GM18505 (cell line): ENCODE measurements around the gene CDR2L.
"Not testable (repeated sequence)": the region's sequence is repeated elsewhere in the genome, so short reads cannot be mapped to it uniquely, and the experiment has no call there.

Experiments used
- ATAC-seq: cut with Tn5 transposase; IDR thresholded peaks from one replicate; pipeline ENCODE4 v1.9.1; 2021; ENCODE audit not compliant: unreplicated experiment
- POLR2A ChIP-seq: IDR thresholded peaks from 4 replicates; pipeline ENCODE4 v1.6.1; 2011; ENCODE audit warnings: borderline replicate concordance; ENCODE audit not compliant: insufficient read depth, insufficient read length; ENCODE audit errors: extremely low read depth

Gene CDR2L

DNA sequence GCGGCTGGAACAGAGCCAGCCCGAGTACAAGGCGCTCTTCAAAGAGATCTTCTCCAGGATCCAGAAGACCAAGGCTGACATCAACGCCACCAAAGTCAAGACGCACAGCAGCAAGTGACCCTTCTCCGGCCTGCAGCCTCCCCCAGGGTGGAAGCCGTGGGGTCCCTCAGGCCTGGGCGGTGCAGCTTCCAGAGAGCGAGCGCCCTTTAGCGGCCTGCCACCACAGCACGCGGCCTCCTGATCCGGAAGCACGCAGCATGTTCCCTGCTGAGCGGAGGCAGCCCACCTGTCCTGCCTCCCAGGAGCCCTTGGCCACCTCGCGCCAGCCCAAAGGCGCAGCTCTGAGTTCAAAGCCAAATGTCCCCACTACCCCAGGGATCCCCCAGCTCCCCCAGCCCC is 16.5 kb downstream of the CDR2L start:
- ATAC-seq = no peak
- TF ChIP-seq POLR2A = no peak

DNA sequence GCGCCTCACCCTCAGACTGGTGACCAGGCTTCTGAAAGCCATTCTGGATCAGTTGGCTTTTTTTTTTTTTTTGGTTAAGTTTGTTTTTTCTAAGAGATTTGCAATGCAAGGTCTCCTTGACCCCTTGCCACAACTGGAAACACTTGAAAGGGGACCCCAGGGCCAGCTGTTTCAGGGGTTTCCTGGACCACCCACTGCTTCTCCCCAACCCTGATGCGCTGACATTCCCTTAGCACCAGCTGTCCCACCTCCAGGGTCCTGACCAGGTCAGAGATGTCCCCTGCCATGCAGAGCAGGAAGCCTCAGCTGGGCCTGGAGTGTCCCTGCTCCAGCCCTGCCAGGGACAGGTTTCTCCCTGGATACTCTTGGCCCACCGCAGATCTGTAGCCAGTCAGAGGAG is 16.9 kb downstream of the CDR2L start:
- no peak for ATAC-seq
- TF ChIP-seq POLR2A = no peak

DNA sequence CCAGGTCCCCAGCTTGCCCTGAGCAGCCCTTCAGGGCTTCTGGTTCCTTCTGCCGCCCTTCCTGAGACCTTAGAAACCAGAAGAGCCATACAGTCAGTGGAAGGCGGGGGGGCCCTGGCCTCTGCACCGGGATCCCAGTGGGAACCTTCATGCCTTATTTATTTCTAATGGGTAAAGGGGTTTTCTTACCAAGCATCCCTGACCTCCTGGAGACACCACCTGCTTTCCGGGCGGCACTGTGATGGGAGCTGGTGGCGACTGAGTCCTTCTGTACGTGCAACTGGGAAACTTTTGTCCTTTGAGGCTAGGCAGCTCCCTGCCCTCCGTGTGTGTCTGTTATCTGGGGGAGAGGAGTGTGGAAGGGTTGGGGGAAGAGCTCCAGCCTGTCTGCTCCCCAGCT is 17.9 kb downstream of the CDR2L start:
- TF ChIP-seq POLR2A = no peak
- ATAC-seq = no peak

DNA sequence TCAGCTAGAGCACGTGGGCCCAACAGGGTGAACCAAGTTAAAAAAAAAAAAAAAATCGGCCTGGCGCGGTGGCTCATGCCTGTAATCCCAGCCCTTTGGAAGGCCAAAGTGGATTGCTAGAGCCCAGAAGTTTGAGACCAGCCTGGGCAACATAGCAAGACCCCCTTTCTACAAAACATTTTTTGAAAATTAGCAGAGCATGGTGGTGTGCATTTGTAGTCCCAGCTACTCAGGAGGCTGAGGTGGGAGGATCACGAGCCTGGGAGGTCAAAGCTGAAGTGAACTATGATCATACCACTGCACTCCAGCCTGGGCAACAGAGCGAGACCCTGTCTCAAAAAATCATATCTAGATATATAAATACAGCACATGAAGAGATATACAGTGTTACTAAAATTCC is 18.7 kb downstream of the CDR2L start:
- not testable (repeated sequence) for ATAC-seq

DNA sequence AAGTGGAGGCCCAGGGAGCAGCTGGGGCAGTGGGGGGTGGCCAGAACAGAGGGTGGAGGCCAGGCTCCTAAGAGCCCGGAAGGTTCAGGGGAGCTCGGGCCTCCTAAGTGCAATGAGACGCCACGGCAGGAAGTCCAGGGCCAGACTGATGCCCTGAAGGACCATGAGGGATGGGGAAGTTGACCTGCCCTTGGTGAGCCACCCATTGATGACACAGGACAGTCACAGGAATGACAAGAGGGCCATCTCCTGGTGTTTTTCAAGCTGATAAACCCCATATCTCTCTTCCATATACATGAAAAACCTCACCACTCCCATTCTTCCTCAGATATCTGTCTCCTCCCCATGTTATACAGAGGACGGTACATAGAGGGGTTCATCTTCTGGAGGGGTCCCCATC is 19.2 kb downstream of the CDR2L start:
- TF ChIP-seq POLR2A = no peak
- no peak for ATAC-seq

DNA sequence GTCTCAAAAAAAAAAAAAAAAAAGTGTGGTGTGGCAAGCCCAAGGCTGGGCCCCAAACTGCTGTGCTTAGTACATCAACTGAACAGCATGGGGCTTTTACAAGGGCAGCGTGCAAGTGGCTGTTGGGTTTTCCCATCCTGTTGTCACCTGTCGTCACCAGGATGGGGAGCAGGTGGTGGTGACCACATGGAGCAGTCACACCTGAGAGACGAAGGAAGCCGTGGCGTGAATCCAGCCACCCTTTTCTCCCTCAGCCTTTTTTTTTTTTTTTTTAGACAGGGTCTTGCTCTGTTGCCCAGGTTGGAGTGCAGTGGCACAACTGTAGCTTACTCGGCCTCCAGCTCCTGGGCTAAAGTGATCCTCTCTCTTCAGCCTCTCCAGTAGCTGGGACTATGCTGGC is 20.9 kb downstream of the CDR2L start:
- TF ChIP-seq POLR2A = no peak
- no peak for ATAC-seq

DNA sequence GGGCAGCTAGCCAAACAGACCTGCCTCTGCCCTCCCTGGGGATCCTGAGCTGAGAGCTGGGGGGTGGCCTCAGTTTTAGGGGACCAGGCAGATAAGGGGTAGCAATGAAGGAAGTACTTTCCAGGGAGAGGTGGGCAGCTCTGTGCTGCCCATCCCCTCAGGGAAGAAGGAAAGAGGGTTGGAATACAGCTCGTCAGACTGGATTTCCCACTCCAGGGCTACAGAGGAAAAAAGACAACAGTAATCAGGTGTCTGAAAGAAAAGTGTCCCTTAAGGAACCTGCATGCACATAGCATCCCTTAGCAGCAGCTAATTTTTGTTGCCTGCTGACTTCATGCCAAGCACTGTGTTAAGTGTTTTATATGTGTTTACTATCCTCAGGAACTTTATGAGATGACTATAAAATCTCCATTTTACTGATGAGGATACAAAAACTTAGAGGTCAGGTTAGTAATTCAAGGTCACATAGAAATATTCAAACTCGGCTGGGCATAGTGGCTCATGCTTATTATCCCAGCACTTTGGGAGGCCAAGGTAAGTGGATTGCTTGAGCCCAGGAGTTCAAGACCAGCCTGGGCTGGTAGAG is 21.8 kb downstream of the CDR2L start:
- ATAC-seq = no peak
- no peak for TF ChIP-seq POLR2A

DNA sequence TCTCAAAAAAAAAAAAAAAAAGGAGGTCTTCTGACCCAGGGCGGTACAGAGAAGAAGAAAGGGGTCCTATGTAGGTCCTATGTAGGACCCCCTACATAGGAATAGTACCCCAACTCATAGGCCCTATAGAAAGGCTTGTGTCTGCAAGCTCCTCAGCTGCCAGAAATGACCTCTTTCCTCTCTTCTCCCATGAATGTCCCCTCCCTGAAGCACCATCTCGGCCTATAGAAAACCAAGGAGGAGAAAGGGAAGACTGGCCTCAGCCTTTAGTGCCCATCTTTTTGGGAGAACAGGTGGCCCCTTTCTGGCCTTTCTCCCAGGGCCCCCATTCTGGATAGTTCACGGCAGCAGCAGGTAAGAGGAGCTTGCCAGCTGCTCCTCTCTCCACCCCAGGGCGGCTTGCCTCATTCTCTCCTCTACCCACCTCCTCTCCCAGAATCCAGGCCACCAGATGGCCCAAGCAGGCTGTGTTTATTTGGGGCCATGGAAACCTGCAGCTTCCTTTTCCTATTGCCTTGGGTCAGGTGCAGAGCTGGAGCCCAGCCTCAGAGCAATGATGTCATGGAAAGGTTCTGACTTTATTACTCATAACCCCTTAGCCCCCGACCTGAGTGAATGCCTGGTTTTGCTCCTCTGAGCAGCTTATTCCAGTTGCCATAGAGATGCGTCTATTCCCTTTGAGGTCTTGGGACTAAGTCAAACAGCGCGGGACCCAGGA is 23.4 kb downstream of the CDR2L start:
- TF ChIP-seq POLR2A = no peak
- ATAC-seq = no peak

DNA sequence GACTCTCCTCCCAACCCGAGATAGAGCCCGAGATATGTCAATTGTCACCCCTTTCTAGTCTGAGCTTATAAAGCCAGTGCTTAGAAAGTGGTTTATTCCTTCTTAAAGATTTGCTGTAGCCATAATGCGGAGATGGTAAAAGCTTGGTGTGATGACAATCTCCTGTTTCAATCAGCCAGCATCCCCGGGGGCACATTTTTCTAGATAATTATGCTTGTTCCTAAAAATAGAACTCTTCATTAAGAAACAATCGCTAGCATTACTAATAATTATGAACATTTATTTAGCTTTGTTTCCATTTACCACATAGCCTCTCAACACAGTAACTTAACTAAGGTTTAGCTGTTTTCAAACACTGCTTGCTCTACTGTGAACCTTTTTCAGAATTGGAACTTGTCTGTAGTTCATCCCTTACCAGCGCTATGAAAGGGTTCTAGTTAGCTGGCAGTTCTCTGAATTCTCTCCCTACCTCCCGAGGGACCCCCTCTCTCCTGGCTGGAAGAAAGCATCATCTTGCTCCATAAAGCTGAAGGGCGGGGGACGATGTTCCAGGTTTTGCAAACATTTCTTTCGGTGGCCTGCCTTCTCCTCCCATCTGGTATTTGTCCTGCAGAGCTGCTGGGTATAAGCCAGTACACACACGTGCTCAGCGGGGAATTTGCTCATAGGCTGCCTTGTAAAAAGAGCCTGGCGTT is 24.1 kb downstream of the CDR2L start:
- no peak for TF ChIP-seq POLR2A
- ATAC-seq = no peak

DNA sequence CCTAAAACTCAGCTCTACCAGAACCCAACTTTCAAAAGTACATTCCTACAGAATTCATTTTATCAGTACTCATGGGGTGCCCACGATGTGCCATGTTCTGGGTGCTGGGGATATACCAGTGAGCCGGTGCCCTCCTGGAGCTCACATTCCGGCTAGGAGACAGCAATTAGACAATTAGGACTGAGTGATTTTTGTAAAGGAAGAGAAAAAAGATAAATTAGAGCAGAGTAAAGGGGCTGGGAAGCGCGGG is 24.6 kb downstream of the CDR2L start:
- no peak for TF ChIP-seq POLR2A
- no peak for ATAC-seq

DNA sequence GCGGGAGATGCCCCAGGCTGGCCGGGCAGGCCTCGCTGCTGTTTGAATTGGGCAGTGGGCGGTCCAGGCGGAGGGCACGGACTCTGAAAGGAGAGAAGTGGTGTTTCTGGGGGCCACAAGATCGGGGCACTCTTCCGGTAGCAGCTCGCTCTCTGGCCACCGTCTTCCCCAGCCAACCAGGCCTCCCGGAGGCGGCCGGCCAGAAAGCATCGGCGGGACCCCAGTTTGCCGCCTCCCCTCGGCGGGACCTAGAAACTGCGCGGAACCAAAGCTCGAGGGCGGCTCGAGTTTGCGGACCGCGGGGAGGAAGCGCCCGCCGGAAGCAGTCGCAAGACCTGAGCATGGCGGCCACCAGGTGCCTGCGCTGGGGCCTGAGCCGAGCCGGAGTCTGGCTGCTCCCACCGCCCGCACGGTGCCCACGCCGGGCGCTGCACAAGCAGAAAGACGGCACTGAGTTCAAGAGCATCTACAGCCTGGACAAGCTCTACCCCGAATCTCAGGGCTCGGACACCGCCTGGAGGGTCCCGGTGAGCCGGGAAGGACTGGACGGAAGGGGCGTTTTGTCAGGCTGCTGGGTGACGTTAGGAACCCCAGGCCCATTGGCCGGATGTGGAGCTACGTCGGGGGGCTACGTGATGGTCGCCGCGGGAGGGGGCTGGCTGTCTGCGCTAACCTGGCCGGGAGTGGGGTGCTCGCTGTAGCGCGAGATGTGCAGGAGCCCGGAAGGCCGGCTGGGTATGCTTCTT is 25.1 kb downstream of the CDR2L start, which contains the start of gene MRPL58:
Gene MRPL58, plus strand, starts transcription at position 325 of the 746 bp plus-strand sequence. Its CDS starts 17 bp downstream, at position 342.
- TF ChIP-seq POLR2A = peak; percentile 81
- peak; percentile 86 for ATAC-seq

DNA sequence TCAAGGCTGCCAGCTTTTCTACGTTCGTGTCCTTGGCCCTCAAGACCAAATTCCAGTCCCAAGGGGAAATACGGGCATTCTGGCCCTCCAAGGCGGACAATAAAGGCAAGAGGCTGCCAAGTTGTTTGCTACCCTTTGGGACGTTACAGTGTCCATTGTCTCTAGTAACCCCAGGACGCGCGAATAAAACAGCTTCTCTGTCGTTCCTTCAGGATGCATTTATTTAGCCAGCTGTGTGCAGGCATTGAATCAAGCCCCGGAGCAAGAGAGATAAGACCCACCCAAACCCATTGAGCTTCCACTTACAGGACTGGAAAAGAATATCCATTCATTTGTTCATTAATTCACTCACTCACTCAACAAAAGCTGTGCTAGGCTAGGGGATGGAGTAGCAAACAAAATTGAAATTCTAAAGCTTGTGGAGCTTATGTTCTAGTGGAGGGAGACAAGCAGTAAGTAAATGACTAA is 25.7 kb downstream of the CDR2L start:
- TF ChIP-seq POLR2A = no peak
- ATAC-seq = no peak

DNA sequence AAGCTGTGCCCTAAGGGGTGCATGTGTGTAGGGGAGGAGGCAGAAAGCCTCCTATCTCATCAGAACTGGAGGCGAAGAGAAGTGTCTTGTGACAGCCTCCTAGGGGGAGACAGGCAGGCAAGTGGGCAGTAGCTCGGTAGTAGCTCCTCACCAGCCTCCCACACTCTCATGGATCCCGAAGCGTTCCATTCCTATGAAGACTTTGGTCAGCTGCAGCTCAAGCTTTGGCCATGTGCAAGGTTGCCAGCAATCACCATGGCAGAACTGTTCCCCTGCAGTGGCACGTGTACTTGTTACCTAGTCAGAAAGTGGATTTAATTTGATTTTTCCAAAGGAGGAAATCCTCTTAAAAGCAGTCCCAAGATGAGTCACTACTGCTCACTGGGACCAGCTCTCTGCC is 31.7 kb downstream of the CDR2L start:
- TF ChIP-seq POLR2A = no peak
- no peak for ATAC-seq

DNA sequence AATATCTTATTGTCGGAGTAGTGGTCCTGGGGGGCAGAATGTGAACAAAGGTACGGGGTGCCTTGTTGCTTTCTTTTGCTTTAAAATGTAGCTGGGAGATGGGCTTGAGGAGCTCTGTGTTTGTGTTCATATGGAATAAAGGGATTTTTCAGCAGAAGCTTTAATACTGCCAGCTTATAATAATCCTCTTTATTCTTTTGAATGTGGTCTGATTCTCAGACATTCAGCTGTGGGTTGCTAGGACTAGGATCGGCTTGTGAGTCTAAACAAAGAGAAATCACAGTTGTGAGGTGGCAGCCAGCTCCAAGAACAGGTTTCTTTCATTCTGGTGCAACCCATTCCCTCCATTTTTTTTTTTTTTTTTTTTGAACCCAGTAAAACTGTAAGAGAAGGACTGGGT is 32.3 kb downstream of the CDR2L start:
- TF ChIP-seq POLR2A = no peak
- ATAC-seq = no peak

DNA sequence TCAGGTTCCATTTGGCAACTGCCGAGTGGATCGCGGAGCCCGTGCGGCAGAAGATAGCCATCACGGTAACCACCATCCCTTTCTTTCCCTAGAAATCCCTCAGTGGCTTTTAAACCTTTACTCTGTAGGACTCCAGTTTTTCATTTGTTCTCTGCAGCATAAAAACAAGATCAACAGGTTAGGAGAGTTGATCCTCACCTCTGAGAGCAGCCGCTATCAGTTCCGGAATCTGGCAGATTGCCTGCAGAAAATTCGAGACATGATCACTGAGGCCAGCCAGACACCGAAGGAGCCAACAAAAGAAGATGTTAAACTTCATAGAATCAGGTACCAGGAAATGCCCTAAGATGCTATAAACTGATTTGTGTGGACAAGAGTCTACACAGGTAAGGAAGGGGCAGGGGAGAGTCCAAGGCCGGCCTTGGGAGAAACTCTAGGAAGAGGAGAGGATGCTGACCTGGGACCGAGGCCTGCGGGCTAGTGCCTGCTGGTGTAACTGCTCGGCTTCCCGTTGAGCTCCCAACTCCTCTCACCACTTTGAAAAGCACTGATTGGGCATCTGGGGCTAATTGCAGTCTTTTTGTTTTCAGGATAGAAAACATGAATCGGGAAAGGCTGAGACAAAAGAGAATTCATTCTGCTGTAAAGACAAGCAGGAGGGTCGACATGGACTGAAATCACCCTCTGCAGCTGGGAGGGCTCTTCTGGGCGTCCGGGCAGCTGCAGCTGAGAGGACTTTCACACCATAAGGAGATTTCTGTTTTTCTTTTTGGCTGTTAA is 33.1 kb downstream of the CDR2L start:
- TF ChIP-seq POLR2A = no peak
- no peak for ATAC-seq
